GM19463 (cell line): Measurements from ENCODE around the gene LORICRIN.

Source experiments
- ATAC-seq: cut with Tn5 transposase; IDR thresholded peaks from one replicate; pipeline ENCODE4 v1.9.1; 2021; ENCODE audit warnings: mild to moderate bottlenecking, moderate library complexity; ENCODE audit not compliant: unreplicated experiment

LORICRIN gene

DNA sequence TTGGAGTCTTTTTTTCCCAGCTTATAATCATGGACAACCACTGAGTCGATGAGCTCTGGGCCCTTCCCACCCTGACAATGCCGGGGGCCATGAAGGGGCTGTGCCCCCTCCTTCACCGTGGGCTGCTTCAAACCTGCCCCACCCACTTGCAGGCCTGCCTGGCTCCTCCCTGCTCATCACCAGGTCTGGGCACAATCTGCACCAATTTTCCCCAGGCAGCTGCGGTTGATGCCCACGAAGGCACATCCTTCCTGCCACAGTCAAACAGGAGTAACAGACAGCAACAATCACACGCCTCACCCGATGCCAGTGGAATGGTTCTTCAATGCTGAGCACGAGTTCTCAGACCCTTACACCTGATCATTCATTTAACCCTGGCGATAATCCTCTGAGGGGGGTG is 34.4 kb downstream of the LORICRIN start:
- no peak for ATAC-seq

GRCh38 chr1:153302308-153302707 is 42.8 kb downstream of the LORICRIN start:
- no peak for ATAC-seq

GRCh38 chr1:153305682-153306081 is 46.2 kb downstream of the LORICRIN start:
- ATAC-seq, result no peak

DNA sequence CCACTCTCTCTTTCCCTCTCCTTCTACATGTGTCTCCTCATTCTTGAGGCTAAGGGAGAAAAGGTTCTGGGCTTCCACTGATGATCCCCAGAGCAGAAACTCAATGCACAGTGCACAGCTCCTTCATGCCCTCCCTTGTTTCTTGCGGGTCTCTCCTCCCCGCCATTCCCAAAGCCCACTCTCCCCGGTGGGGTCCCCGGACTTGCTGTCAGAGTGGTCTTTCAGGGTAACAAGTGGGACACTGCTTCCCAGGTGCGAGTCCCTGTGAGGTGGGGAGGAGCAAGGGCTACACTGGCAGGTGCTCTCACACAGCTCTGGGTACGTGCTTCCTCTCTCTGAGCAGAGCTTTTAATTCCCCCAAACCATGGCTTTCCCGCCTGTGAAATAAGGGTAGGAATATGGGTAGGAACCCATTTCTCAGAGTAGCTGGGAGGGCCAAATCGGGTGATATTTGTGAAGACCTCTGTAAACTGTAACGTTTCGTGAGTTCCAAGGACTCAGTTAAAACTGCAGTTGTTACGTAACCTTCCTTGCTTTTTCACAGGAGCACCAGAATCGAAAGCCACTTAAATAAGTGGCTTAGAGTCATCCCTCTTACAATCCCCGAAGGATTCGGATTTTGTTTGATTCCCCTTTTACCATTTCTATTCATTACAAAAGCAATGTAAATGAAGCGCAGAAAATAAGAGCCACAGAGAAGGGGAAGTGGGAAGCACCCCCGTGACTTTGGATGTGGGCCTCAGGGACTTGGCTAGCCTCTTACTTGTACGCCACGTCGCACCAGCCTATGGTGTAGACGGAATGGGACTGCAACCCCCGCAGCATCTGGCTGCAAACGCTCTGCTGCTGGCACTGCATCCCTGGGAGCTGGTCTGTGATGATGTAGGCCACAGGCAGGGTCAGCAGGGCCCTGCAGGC is 47.1 kb downstream of the LORICRIN start:
- no peak for ATAC-seq

DNA sequence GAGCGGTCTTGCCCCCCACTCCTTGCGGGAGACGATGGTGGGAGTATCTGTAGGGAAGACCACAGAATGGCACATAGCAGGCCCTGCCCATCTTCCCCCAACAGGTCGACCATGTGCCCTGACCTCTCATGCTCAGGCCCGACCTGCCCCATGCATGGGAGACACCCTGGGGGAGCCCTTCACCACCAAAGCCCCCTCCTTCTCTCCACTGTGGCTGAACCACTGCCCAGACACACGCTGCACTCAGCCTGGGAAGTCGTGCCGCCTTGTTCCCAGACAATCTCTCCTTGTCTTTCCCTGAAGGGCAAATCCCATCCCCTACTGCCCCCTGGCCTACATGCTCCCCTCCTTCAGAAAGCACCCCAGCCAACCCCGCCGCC is 47.7 kb downstream of the LORICRIN start:
- no peak for ATAC-seq

DNA sequence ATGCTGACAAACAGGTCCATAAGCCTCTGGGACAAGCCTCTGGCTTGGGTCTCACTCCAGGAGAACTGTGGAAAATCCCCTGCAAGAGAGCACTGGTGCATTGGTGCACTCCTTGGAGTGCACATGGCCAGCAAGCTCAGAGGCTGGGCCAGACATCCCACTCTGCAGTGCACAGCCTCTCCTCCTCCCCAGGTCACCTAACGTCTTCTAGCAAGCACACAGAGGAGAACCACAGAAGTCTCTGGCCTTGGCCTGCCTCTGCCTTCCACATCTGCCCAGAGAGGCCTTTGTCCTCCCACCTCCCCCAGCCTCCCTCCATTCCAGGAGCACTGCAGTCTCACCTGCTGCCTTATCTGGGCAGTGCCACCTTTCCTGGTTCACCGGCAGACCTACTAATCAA is 49.1 kb downstream of the LORICRIN start:
- no peak for ATAC-seq

- no peak for ATAC-seq
Observed at GRCh38 chr1:153309441-153309840, 50.0 kb downstream of the LORICRIN start.

GRCh38 chr1:153310526-153310925 is 51.0 kb downstream of the LORICRIN start:
- ATAC-seq, result no peak
